Panc1 (cell line): ENCODE data around the gene ITGA3.

Source experiments
- POLR2AphosphoS5 ChIP-seq: IDR thresholded peaks from 2 replicates; pipeline ENCODE4 v1.6.1; 2012; ENCODE audit warnings: mild to moderate bottlenecking, low read depth, low read length, moderate library complexity
- REST ChIP-seq, 2 experiments: IDR thresholded peaks; 2 replicates each; pipeline ENCODE4 v1.6.1; 2011 to 2012; ENCODE audit warnings: low read depth in 2 of 2, control low read depth in 1 of 2, low read length in 1 of 2, mild to moderate bottlenecking in 1 of 2, moderate library complexity in 1 of 2; ENCODE audit not compliant: insufficient read depth in 1 of 2
- TF ChIP-seq, protein P1 (sequence below): fragments of 450-650 bp; IDR thresholded peaks from 2 replicates; pipeline ENCODE4 v1.5.1; 2017; ENCODE audit warnings: mild to moderate bottlenecking

DNA sequence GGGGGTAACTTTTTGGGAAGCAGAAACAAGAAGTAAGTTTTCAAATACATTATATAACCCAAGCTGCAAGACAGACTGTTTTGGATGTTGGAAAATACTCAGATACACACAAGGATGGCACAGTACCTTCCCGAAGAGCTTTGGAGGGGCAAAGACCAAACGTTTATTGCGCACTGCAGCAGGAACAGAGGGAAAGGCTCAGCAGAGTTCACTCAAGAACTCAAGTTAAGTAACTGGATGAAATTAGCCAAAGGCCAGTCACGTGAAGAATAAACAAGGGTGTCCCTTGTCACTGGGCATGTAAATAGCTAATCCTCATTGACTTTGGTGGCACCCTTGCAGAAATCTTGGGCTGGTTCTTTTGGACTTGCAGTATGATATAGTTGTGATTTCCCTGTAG, 42.0 kb downstream of the ITGA3 start:
- TF ChIP-seq POLR2AphosphoS5 = no peak
- TF ChIP-seq, protein P1, sequence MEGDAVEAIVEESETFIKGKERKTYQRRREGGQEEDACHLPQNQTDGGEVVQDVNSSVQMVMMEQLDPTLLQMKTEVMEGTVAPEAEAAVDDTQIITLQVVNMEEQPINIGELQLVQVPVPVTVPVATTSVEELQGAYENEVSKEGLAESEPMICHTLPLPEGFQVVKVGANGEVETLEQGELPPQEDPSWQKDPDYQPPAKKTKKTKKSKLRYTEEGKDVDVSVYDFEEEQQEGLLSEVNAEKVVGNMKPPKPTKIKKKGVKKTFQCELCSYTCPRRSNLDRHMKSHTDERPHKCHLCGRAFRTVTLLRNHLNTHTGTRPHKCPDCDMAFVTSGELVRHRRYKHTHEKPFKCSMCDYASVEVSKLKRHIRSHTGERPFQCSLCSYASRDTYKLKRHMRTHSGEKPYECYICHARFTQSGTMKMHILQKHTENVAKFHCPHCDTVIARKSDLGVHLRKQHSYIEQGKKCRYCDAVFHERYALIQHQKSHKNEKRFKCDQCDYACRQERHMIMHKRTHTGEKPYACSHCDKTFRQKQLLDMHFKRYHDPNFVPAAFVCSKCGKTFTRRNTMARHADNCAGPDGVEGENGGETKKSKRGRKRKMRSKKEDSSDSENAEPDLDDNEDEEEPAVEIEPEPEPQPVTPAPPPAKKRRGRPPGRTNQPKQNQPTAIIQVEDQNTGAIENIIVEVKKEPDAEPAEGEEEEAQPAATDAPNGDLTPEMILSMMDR = no peak
- TF ChIP-seq REST (IDR thresholded peaks at IDR 0.05; ENCODE audit: insufficient read depth in 1 of 2, low read depth in 2 of 2, low read length in 1 of 2) = no peak
